Ishikawa (cell line): ENCODE results near the gene OR2M3.

ENCODE experiments used
- CEBPB ChIP-seq: IDR thresholded peaks from 2 replicates; pipeline ENCODE4 v1.6.1; 2012
- CREB1 ChIP-seq: IDR thresholded peaks from 2 replicates; pipeline ENCODE4 v1.6.1; 2012; ENCODE audit warnings: low read depth
- EGR1 ChIP-seq: IDR thresholded peaks from 2 replicates; pipeline ENCODE4 v1.6.1; 2012
- EP300 ChIP-seq: IDR thresholded peaks from 2 replicates; pipeline ENCODE4 v1.6.1; 2012; ENCODE audit warnings: borderline replicate concordance
- FOXM1 ChIP-seq: IDR thresholded peaks from 2 replicates; pipeline ENCODE4 v1.6.1; 2012; ENCODE audit warnings: low read depth, borderline replicate concordance
- MAX ChIP-seq: IDR thresholded peaks from 2 replicates; pipeline ENCODE4 v1.6.1; 2012
- NFIC ChIP-seq: IDR thresholded peaks from 2 replicates; pipeline ENCODE4 v1.6.1; 2012
- RAD21 ChIP-seq: IDR thresholded peaks from 2 replicates; pipeline ENCODE4 v1.6.1; 2012; ENCODE audit warnings: low read depth
- REST ChIP-seq: IDR thresholded peaks from 2 replicates; pipeline ENCODE4 v1.6.1; 2012; ENCODE audit warnings: low read depth, mild to moderate bottlenecking
- TAF1 ChIP-seq: IDR thresholded peaks from 2 replicates; pipeline ENCODE4 v1.6.1; 2012; ENCODE audit warnings: low read depth, mild to moderate bottlenecking
- TCF12 ChIP-seq: IDR thresholded peaks from 2 replicates; pipeline ENCODE4 v1.6.1; 2012; ENCODE audit warnings: low read depth
- TEAD4 ChIP-seq: IDR thresholded peaks from 2 replicates; pipeline ENCODE4 v1.6.1; 2012
- USF1 ChIP-seq: IDR thresholded peaks from 2 replicates; pipeline ENCODE4 v1.6.1; 2012
- YY1 ChIP-seq: IDR thresholded peaks from 2 replicates; pipeline ENCODE4 v1.6.1; 2012; ENCODE audit warnings: low read depth
- ZBTB7A ChIP-seq: IDR thresholded peaks from 2 replicates; pipeline ENCODE4 v1.6.1; 2012; ENCODE audit warnings: low read depth

Gene OR2M3

GRCh38 chr1:248165186-248165585, 31.9 kb upstream of the OR2M3 start:
- TF ChIP-seq EP300 = no peak
- TF ChIP-seq USF1 = no peak
- no peak for TF ChIP-seq TEAD4
- no peak for TF ChIP-seq NFIC
- TF ChIP-seq FOXM1 = no peak
- no peak for TF ChIP-seq ZBTB7A
- TF ChIP-seq TAF1 = no peak
- TF ChIP-seq RAD21 = no peak
- no peak for TF ChIP-seq CREB1
- TF ChIP-seq EGR1 = no peak
- TF ChIP-seq YY1 = no peak
- no peak for TF ChIP-seq CEBPB
- TF ChIP-seq TCF12 = no peak

GRCh38 chr1:248174521-248174920, 22.5 kb upstream of the OR2M3 start, which contains the start of gene OR2M2:
TSS of gene OR2M2 (plus strand) at chr1:248174821. CDS start at chr1:248179986, 5,165 bp downstream.
- TF ChIP-seq USF1 (no peak), FOXM1 (no peak), TCF12 (no peak), CREB1 (no peak), ZBTB7A (no peak), MAX (no peak), EP300 (no peak), EGR1 (no peak), TEAD4 (no peak), REST (no peak), YY1 (no peak), RAD21 (no peak), TAF1 (no peak), CEBPB (no peak), NFIC (no peak)

- TF ChIP-seq TEAD4 (no peak), NFIC (no peak), RAD21 (no peak), USF1 (no peak), EP300 (no peak), REST (no peak), CREB1 (no peak), ZBTB7A (no peak)
These were observed 13.1 kb upstream of the OR2M3 start for GRCh38 chr1:248183996-248184395.

- TF ChIP-seq ZBTB7A (no peak), NFIC (no peak), TEAD4 (no peak), CEBPB (no peak), MAX (no peak), RAD21 (no peak), YY1 (no peak), REST (no peak), EGR1 (no peak), CREB1 (no peak), TCF12 (no peak), TAF1 (no peak), USF1 (no peak), EP300 (no peak), FOXM1 (no peak)
These were observed 9.7 kb upstream of the OR2M3 start for GRCh38 chr1:248187363-248187762.
